Uterus (tissue), 4 donors: Measurements from ENCODE around the gene MCTP1. TPM values are rescaled to one million over a fixed set of nuclear protein-coding genes. Genes with fewer than 3 reads are reported as not detected.
"Not testable (repeated sequence)": the region's sequence is repeated elsewhere in the genome, so short reads cannot be mapped to it uniquely, and the experiment has no call there.

Experiments
- DNase-seq, 2 donors: peaks; one replicate each; pipeline ENCODE4 v3.0.0-alpha.2; 2019 to 2020
- H3K27ac ChIP-seq, 2 donors: fragments of 200-600 bp; sonication (generic); 1 replicate in 1 of 2; 2 replicates in 1 of 2; pipeline ENCODE4 v1.5.1; 2016 to 2018
- H3K27me3 ChIP-seq, 2 donors: fragments of 200-600 bp; sonication (generic); one replicate each; pipeline ENCODE4 v1.5.1; 2018 to 2019; ENCODE audit warnings: control low read depth in 1 of 2
- H3K36me3 ChIP-seq, 2 donors: fragments of 200-600 bp; sonication (generic); one replicate each; pipeline ENCODE4 v1.5.1; 2019; ENCODE audit warnings: control low read depth in 1 of 2
- H3K4me1 ChIP-seq, 2 donors: fragments of 200-600 bp; sonication (generic); one replicate each; pipeline ENCODE4 v1.5.1; 2018 to 2019; ENCODE audit warnings: control low read depth in 1 of 2
- H3K4me3 ChIP-seq, 2 donors: fragments of 200-600 bp; sonication (generic); 1 replicate in 1 of 2; 2 replicates in 1 of 2; pipeline ENCODE4 v1.5.1; 2018 to 2019; ENCODE audit warnings: mild to moderate bottlenecking in 1 of 2
- H3K9me3 ChIP-seq, 2 donors: fragments of 200-600 bp; sonication (generic); one replicate each; pipeline ENCODE4 v1.5.1; 2019; ENCODE audit warnings: control low read depth in 1 of 2
- CTCF ChIP-seq, 4 experiments: fragments of 200-600 bp in 2 of 4; fragments of 450-650 bp in 2 of 4; sonication (generic) in 2 of 4; IDR thresholded peaks; one replicate each; pipeline ENCODE4 v1.5.1; 2016 to 2019; ENCODE audit warnings: antibody characterized with exemption in 4 of 4, mild to moderate bottlenecking in 2 of 4, moderate library complexity in 1 of 4
- POLR2A ChIP-seq, 2 donors: fragments of 450-650 bp; IDR thresholded peaks; one replicate each; pipeline ENCODE4 v1.6.1; 2016; ENCODE audit warnings: antibody characterized with exemption in 2 of 2, mild to moderate bottlenecking in 1 of 2, moderate library complexity in 1 of 2
- intact Hi-C: fragments of 100-400 bp; cut with DNase I; formaldehyde crosslinking; loops from one replicate; pipeline ENCODE4 v1.15.1; 2023; ENCODE audit warnings: low total_unique reads
- total RNA-seq, 4 donors: library from RNA; depleted of rRNA in 3 of 4; stranded (reverse); fragments of >200 nt in 3 of 4; gene quantifications; one replicate each; pipeline versions ENCODE4 v1.1.0 to v1.2.4, GENCODE V29; 2014 to 2023
- donor health status: DM: yes; HTN: yes; CAD: no.

MCTP1 gene
- total RNA-seq, 4 donors from 2014 or later, result 25.3 to 114 (median 27.6) TPM

DNA sequence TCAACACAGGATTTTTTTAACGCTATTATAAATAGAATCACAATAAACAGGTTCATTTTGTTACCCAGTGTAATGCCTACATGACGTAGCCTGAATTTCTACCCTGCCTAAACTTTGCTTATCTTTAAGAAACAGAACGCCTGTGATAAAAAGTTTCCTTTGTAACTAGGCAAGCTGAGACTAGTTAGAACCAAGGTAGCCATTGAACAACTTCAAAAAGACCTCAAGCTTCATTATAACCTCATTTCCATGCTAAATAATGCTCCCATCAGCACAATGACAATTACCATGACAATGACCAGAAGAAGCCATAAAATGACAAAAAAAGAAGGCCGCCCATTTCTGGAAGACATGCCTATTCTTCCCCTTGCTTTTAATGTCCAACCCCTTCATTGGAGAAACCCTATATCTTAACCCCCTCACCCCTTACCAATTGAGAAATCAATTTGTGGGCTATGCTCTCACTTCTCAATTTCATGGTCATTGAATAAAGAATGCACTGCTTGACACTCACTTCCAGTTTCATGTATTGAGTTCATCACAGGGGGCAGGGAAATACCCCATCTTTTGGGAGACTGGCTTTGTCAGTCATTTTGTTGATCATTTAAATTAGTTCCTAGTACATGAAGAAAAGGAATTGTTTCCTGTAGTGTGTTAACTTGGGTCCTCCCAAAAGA lies 276.8 kb downstream of the MCTP1 start:
- no peaks in the 10 kb centered on the region for H3K36me3 ChIP-seq
- no peak overlapping the region for H3K27ac ChIP-seq
- H3K4me1 ChIP-seq, result no peaks in the 10 kb centered on the region
- TF ChIP-seq CTCF (IDR thresholded peaks at IDR 0.05) (no peak), POLR2A (IDR thresholded peaks at IDR 0.05) (no peak)
- no peaks in the 10 kb centered on the region for H3K27me3 ChIP-seq
- intact Hi-C loops, result no loop called here
- DNase-seq, result no peak
- no peak overlapping the region for H3K4me3 ChIP-seq
- peaks cover 0 to 9% of the 10 kb centered on the region in 2 donors for H3K9me3 ChIP-seq

DNA sequence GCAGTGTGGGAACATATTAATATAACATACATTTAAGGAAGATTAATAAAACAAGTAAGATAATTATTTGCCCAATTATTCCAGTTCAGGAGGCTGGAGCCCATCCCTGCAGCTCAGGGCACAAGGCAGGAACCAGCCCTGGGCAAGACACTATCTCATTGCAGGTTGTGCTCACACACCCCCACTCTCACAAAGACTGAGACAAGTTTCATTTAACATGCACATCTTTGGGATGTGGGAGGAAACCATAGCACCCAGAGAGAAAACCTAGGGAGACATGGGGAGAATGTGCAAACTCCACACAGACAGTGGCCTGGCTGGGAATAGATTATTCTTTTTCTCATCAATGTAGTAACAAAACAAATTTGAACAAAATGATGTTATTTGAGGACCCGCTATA lies 279.1 kb downstream of the MCTP1 start:
- intact Hi-C loops, result no loop called here
- Histone ChIP-seq H3K4me3 (no peak overlapping the region), H3K4me1 (no peaks in the 10 kb centered on the region), H3K36me3 (no peaks in the 10 kb centered on the region), H3K27me3 (no peaks in the 10 kb centered on the region), H3K9me3 (peaks cover 0 to 9% of the 10 kb centered on the region in 2 donors), H3K27ac (no peak overlapping the region)
- TF ChIP-seq POLR2A (IDR thresholded peaks at IDR 0.05) (no peak), CTCF (IDR thresholded peaks at IDR 0.05) (no peak)
- DNase-seq, result no peak

- TF ChIP-seq CTCF (IDR thresholded peaks at IDR 0.05) (no peak), POLR2A (IDR thresholded peaks at IDR 0.05) (no peak)
- DNase-seq, result no peak
- H3K27ac ChIP-seq, result no peak overlapping the region
- H3K4me1 ChIP-seq, result no peaks in the 10 kb centered on the region
- peaks cover 0 to 2% of the 10 kb centered on the region in 2 donors for H3K9me3 ChIP-seq
- no peaks in the 10 kb centered on the region for H3K36me3 ChIP-seq
- H3K27me3 ChIP-seq, result no peaks in the 10 kb centered on the region
- no peak overlapping the region for H3K4me3 ChIP-seq
- intact Hi-C loops, result no loop called here
These were observed 286.2 kb downstream of the MCTP1 start for GRCh38 chr5:94998670-94999069.

DNA sequence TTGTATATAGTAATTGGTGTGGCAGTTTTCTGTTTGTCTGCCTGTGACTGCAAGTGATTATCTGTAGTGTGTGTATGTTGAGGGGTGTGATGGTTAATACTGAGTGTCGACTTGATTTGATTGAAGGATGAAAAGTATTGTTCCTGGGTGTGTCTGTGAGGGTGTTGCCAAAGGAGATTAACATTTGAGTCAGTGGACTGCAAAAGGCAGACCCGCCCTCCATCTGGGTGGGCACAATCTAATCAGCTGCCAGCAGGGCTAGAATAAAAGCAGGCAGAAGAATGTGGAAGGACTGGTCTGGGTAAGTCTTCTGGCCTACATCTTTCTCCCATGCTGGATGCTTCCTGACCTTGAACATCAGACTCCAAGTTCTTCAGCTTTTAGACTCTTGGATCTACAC lies 290.4 kb downstream of the MCTP1 start:
- intact Hi-C loops, DNase-seq, H3K27me3 ChIP-seq, H3K4me3 ChIP-seq, H3K36me3 ChIP-seq, H3K27ac ChIP-seq, H3K4me1 ChIP-seq, H3K9me3 ChIP-seq: not testable (repeated sequence)

- H3K9me3 ChIP-seq, result no peaks in the 10 kb centered on the region
These were observed 291.4 kb downstream of the MCTP1 start for GRCh38 chr5:94993491-94993890.

More at GRCh38 chr5:94993491-94993890, 291.4 kb downstream of the MCTP1 start:
- Histone ChIP-seq H3K4me1 (no peaks in the 10 kb centered on the region), H3K27ac (no peak overlapping the region), H3K36me3 (no peaks in the 10 kb centered on the region), H3K27me3 (no peaks in the 10 kb centered on the region), H3K4me3 (no peak overlapping the region)
- no peak for TF ChIP-seq POLR2A (IDR thresholded peaks at IDR 0.05)
- no peak for TF ChIP-seq CTCF (IDR thresholded peaks at IDR 0.05)
- DNase-seq, result no peak
- intact Hi-C loops, result no loop called here
